ENCODE measurements around the gene CORO1C.
"Not testable (repeated sequence)": the region's sequence is repeated elsewhere in the genome, so short reads cannot be mapped to it uniquely, and the experiment has no call there.

The CORO1C gene

GRCh38 chr12:108766294-108766693, 35.0 kb upstream of the CORO1C start:
- Histone ChIP-seq H3K4me1 (no peaks in the 10 kb centered on the region), H3K9me3 (no peaks in the 10 kb centered on the region), H3K4me3 (no peak overlapping the region), H3K27me3 (ENCODE audit: low read depth) (no peaks in the 10 kb centered on the region), H3K36me3 (replicated peaks) (no peaks in the 10 kb centered on the region)
- no peak for DNase-seq (ENCODE audit: low spot score in 2 of 2)
- in situ Hi-C loops (cut with MboI; ENCODE audit: low sequenced_read_pairs) = no loop called here

DNA sequence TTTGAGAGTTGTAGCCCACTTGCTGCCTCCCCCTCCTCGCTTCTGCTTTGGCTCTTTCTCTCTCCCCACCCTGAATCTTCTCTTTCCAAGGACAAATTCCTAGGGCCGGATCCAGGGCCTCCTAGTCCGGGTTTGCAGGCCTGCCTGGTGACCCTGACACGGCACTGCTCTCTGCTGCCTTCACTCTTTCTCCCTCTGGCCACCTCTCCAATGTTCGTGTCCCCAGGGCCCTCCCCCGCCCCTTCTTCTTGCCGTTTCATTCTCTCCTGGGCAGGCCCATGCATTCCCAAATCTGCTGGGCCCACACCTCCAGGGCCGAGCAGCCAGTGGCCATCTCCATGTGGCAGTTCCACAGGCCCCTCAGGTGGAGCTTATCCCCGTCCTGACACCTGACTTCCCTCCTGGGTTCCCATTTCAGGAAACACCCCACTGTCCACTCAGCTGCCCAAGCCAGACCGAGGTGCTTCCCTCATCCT, 34.0 kb upstream of the CORO1C start:
- no peaks in the 10 kb centered on the region for H3K36me3 ChIP-seq (replicated peaks)
- in situ Hi-C loops (cut with MboI; ENCODE audit: low sequenced_read_pairs) = no loop called here
- H3K4me3 ChIP-seq = no peak overlapping the region
- DNase-seq (ENCODE audit: low spot score in 2 of 2) = no peak
- H3K4me1 ChIP-seq = no peaks in the 10 kb centered on the region
- no peaks in the 10 kb centered on the region for H3K27me3 ChIP-seq (ENCODE audit: low read depth)
- H3K9me3 ChIP-seq = no peaks in the 10 kb centered on the region

- H3K4me1 ChIP-seq = no peaks in the 10 kb centered on the region
- in situ Hi-C loops (cut with MboI; ENCODE audit: low sequenced_read_pairs) = no loop called here
- H3K4me3 ChIP-seq = no peak overlapping the region
- H3K27me3 ChIP-seq (ENCODE audit: low read depth) = no peaks in the 10 kb centered on the region
- DNase-seq (ENCODE audit: low spot score in 2 of 2) = no peak
- no peaks in the 10 kb centered on the region for H3K9me3 ChIP-seq
- no peaks in the 10 kb centered on the region for H3K36me3 ChIP-seq (replicated peaks)
Observed at GRCh38 chr12:108764540-108765288, 33.4 kb upstream of the CORO1C start.

DNA sequence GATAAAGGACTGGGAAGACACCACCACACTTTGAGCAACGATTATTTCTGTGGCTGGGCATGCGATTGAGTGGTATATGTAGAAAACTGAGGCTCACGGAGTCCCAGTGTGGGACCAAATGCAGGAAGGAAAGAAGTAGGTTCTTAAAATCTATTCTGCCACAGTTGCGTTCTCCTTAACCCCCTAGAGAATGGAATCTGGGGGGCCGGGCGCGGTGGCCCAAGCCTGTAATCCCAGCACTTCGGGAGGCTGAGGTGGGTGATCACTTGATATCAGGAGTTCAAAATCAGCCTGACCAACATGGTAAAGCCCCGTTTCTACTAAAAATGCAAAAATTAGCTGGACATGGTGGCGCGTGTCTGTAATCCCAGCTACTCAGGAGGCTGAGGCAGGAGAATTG, 29.9 kb upstream of the CORO1C start:
- no peak for DNase-seq (ENCODE audit: low spot score in 2 of 2)
- no peak overlapping the region for H3K4me3 ChIP-seq
- no peaks in the 10 kb centered on the region for H3K36me3 ChIP-seq (replicated peaks)
- H3K4me1 ChIP-seq = no peaks in the 10 kb centered on the region
- in situ Hi-C loops (cut with MboI; ENCODE audit: low sequenced_read_pairs) = no loop called here
- no peaks in the 10 kb centered on the region for H3K27me3 ChIP-seq (ENCODE audit: low read depth)
- no peaks in the 10 kb centered on the region for H3K9me3 ChIP-seq

DNA sequence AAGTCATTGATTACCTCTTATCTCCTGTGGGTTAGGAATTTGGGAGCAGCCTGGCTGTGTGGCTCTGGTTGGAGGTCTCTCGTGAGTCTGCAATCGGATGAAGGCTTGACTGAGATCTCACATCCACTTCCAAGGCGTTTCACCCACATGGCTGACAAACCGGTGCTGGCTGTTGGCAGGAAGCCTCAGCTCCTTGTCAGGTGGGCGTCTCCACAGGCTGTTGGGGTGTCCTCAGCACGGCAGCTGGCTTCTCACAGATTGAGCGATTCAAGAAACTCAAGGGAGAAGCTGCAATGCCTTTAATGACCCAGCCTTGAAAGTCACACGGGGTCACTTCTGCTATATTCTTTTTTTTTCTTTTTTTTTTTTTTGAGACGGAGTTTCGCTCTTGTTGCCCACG, 28.6 kb upstream of the CORO1C start:
- Histone ChIP-seq H3K4me3 (no peak overlapping the region), H3K36me3 (replicated peaks) (no peaks in the 10 kb centered on the region), H3K9me3 (no peaks in the 10 kb centered on the region), H3K4me1 (no peaks in the 10 kb centered on the region), H3K27me3 (ENCODE audit: low read depth) (no peaks in the 10 kb centered on the region)
- in situ Hi-C loops (cut with MboI; ENCODE audit: low sequenced_read_pairs) = no loop called here
- DNase-seq (ENCODE audit: low spot score in 2 of 2) = no peak

DNA sequence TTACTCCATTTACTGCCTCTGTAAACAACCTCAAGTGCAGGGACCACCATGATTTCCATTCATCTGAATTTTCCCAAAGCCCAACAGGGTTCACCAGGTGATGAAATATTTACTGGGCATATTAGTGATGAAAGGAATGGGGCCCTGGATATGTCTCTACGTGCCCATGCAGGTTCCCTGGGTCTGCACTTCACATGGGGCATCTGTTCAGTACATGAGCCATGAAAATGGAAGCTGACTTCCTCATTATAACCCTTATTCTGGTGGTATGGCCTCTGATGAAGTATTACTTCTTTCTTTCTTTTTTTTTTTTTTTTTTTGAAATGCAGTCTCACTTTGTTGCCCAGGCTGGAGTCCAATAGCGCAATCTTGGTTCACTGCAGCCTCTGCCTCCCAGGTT, 26.5 kb upstream of the CORO1C start:
- no peaks in the 10 kb centered on the region for H3K9me3 ChIP-seq
- in situ Hi-C loops (cut with MboI; ENCODE audit: low sequenced_read_pairs) = no loop called here
- no peaks in the 10 kb centered on the region for H3K36me3 ChIP-seq (replicated peaks)
- no peak overlapping the region for H3K4me3 ChIP-seq
- DNase-seq (ENCODE audit: low spot score in 2 of 2) = no peak
- no peaks in the 10 kb centered on the region for H3K4me1 ChIP-seq
- no peaks in the 10 kb centered on the region for H3K27me3 ChIP-seq (ENCODE audit: low read depth)

DNA sequence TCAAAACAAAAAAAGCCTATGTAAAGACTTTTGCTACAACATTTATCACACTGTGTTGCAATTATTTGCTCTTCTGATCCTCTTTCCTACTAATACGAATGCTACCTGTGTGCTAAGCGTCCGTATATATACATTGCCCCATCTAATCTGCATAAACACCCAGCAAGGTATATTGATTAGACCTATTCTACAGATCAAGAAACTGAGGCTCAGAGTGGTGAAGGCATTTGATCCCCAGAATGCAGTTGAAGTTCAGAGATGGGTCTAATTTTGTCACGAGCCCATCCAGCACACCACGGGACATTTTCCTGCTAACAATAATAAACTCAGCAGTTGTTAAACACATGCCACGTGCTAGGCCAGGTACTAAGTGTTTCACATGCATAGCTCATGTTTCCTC, 25.1 kb upstream of the CORO1C start:
- DNase-seq (ENCODE audit: low spot score in 2 of 2) = no peak
- in situ Hi-C loops (cut with MboI; ENCODE audit: low sequenced_read_pairs) = no loop called here
- Histone ChIP-seq H3K36me3 (replicated peaks) (no peaks in the 10 kb centered on the region), H3K4me3 (no peak overlapping the region), H3K9me3 (no peaks in the 10 kb centered on the region; the same call in 1 of the 2 replicates), H3K27me3 (ENCODE audit: low read depth) (no peaks in the 10 kb centered on the region), H3K4me1 (no peaks in the 10 kb centered on the region)

DNA sequence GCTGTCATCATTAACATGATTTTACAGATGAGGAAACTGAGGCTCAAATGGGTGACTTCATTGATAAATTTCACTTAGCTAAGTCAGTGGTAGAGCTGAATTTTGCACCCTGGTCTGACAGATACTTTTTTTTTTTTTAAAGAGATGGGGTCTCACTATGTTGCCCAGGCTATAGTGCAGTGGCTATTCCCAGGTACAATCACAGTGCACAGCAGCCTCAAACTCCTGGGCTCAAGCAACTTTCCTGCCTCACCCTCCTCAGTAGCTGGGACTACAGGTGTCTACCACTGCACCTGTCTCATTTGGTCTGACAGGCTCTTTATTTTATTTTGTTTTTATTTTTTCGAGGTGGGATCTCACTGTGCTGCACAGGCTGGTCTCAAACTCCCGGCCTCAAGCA, 24.2 kb upstream of the CORO1C start:
- DNase-seq (ENCODE audit: low spot score in 2 of 2) = no peak
- in situ Hi-C loops (cut with MboI; ENCODE audit: low sequenced_read_pairs) = no loop called here
- Histone ChIP-seq H3K4me3 (no peak overlapping the region), H3K36me3 (replicated peaks) (no peaks in the 10 kb centered on the region), H3K9me3 (no peaks in the 10 kb centered on the region; the same call in 1 of the 2 replicates), H3K4me1 (no peaks in the 10 kb centered on the region), H3K27me3 (ENCODE audit: low read depth) (no peaks in the 10 kb centered on the region)

DNA sequence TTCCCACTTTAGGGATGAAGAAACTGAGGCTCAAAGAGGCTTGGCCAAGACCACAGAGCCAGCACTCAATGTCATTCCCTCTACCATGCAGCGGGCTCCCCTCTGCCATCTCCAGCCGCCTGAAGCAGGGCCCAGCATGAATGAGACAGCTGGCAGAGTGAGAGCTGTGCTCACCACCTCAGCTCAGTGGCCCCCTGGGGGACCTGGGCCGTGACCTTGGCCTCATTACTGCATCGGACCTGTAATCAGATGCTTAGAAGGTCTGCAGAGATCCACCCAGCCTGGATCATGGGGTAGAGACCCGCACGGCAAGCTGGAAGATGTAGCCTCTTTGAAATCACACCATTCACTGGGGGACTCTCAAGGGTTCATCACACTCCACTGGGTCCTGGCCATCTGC, 22.7 kb upstream of the CORO1C start:
- no peak for DNase-seq (ENCODE audit: low spot score in 2 of 2)
- Histone ChIP-seq H3K27me3 (ENCODE audit: low read depth) (no peaks in the 10 kb centered on the region), H3K4me1 (no peaks in the 10 kb centered on the region), H3K36me3 (replicated peaks) (no peaks in the 10 kb centered on the region), H3K4me3 (no peak overlapping the region), H3K9me3 (no peaks in the 10 kb centered on the region; the same call in 1 of the 2 replicates)
- in situ Hi-C loops (cut with MboI; ENCODE audit: low sequenced_read_pairs) = no loop called here

GRCh38 chr12:108752387-108752786, 21.1 kb upstream of the CORO1C start:
- in situ Hi-C loops (cut with MboI; ENCODE audit: low sequenced_read_pairs) = no loop called here
- no peak for DNase-seq (ENCODE audit: low spot score in 2 of 2)
- H3K4me1 ChIP-seq = no peaks in the 10 kb centered on the region
- no peak overlapping the region for H3K4me3 ChIP-seq
- H3K27me3 ChIP-seq (ENCODE audit: low read depth) = no peaks in the 10 kb centered on the region
- no peaks in the 10 kb centered on the region; the same call in 1 of the 2 replicates for H3K9me3 ChIP-seq
- no peaks in the 10 kb centered on the region for H3K36me3 ChIP-seq (replicated peaks)

GRCh38 chr12:108751821-108752220, 20.5 kb upstream of the CORO1C start:
- no peaks in the 10 kb centered on the region for H3K36me3 ChIP-seq (replicated peaks)
- in situ Hi-C loops (cut with MboI; ENCODE audit: low sequenced_read_pairs) = no loop called here
- H3K9me3 ChIP-seq = no peaks in the 10 kb centered on the region; the same call in 1 of the 2 replicates
- H3K27me3 ChIP-seq (ENCODE audit: low read depth) = no peaks in the 10 kb centered on the region
- no peak overlapping the region for H3K4me3 ChIP-seq
- DNase-seq (ENCODE audit: low spot score in 2 of 2) = no peak
- H3K4me1 ChIP-seq = no peaks in the 10 kb centered on the region

DNA sequence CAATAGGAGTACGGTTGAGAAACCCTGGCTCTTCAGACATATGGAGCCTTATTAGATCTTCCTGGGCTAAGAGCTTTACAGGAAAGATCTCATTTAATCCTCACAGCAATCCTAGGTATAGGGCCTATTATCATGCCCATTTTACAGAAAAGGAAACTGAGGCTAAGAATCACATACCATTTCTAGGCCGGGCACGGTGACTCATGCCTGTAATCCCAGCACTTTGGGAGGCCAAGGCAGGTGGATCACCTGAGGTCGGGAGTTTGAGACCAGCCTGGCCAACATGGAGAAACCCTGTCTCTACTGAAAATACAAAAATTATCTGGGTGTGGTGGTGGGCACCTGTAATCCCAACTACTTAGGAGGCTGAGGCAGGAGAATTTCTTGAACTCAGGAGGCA, 19.7 kb upstream of the CORO1C start:
- DNase-seq (ENCODE audit: low spot score in 2 of 2); H3K4me1 ChIP-seq; H3K27me3 ChIP-seq (ENCODE audit: low read depth); in situ Hi-C loops (cut with MboI; ENCODE audit: low sequenced_read_pairs); H3K36me3 ChIP-seq (replicated peaks); H3K4me3 ChIP-seq; H3K9me3 ChIP-seq: not testable (repeated sequence)

- Histone ChIP-seq H3K4me1 (no peaks in the 10 kb centered on the region), H3K9me3 (no peaks in the 10 kb centered on the region; the same call in 1 of the 2 replicates), H3K36me3 (replicated peaks) (no peaks in the 10 kb centered on the region), H3K27me3 (ENCODE audit: low read depth) (no peaks in the 10 kb centered on the region), H3K4me3 (no peak overlapping the region)
- DNase-seq (ENCODE audit: low spot score in 2 of 2) = no peak
- in situ Hi-C loops (cut with MboI; ENCODE audit: low sequenced_read_pairs) = no loop called here
Observed at GRCh38 chr12:108750526-108750925, 19.2 kb upstream of the CORO1C start.

DNA sequence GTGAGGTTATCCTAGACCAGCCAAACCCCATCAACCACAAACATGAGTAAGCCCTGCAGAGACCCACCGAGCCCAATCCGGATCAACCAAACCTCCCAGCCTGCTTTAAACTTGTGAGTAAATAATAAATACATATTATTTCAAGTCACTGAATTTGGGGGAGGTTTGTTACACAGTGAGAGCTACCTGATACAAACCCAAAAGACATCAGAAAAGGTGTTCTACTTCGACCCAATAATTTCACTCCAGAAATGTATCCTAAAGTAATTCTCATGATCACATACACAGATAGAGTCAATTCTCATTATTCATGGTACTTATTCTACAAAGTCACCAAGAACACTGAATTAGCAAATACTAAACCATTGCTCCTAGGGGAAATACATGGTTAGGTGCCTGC, 16.2 kb upstream of the CORO1C start:
- Histone ChIP-seq H3K27me3 (ENCODE audit: low read depth) (no peaks in the 10 kb centered on the region), H3K36me3 (replicated peaks) (no peaks in the 10 kb centered on the region)
- DNase-seq (ENCODE audit: low spot score in 2 of 2) = no peak

DNA sequence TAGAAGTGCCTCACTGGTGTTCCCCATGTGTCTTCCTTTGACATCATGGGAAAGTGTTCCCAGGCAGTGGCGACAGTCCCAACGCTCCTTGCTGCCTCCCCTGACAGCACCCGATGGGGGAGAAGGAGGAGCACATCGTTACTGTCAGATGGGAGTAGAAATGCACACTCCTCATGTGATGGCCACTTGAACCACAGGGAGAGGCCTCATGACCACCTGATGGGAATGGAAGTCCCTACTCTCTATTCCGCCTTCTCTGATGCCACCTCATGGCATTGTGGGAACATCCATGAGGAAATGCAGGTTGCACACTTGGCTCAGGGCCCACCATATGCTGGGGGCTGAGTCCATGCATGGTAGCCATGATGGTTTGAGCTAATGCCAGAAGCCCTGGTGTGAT, 14.3 kb upstream of the CORO1C start:
- in situ Hi-C loops (cut with MboI; ENCODE audit: low sequenced_read_pairs) = no loop called here
- DNase-seq (ENCODE audit: low spot score in 2 of 2) = no peak
- H3K4me1 ChIP-seq = no peaks in the 10 kb centered on the region

More for the DNA sequence above, 16.2 kb upstream of the CORO1C start:
- no peaks in the 10 kb centered on the region; the same call in 1 of the 2 replicates for H3K9me3 ChIP-seq
- in situ Hi-C loops (cut with MboI; ENCODE audit: low sequenced_read_pairs) = no loop called here
- no peaks in the 10 kb centered on the region for H3K4me1 ChIP-seq
- no peak overlapping the region for H3K4me3 ChIP-seq

More for the DNA sequence above, 14.3 kb upstream of the CORO1C start:
- Histone ChIP-seq H3K9me3 (no peaks in the 10 kb centered on the region), H3K27me3 (ENCODE audit: low read depth) (no peaks in the 10 kb centered on the region), H3K4me3 (no peak overlapping the region), H3K36me3 (replicated peaks) (no peaks in the 10 kb centered on the region)

Measured in HAP-1 (cell line).